22Rv1 (cell line): Measurements from ENCODE around the gene TACR3.

Experiments
- ZFX ChIP-seq: fragments of 450-650 bp; IDR thresholded peaks from 2 replicates; pipeline ENCODE4 v1.6.1; 2017; ENCODE audit warnings: antibody characterized with exemption, borderline replicate concordance
- TF ChIP-seq, protein P1 (sequence below): fragments of 450-650 bp; IDR thresholded peaks from 2 replicates; pipeline ENCODE4 v1.5.1; 2017; ENCODE audit warnings: mild to moderate bottlenecking

- TF ChIP-seq, protein P1, sequence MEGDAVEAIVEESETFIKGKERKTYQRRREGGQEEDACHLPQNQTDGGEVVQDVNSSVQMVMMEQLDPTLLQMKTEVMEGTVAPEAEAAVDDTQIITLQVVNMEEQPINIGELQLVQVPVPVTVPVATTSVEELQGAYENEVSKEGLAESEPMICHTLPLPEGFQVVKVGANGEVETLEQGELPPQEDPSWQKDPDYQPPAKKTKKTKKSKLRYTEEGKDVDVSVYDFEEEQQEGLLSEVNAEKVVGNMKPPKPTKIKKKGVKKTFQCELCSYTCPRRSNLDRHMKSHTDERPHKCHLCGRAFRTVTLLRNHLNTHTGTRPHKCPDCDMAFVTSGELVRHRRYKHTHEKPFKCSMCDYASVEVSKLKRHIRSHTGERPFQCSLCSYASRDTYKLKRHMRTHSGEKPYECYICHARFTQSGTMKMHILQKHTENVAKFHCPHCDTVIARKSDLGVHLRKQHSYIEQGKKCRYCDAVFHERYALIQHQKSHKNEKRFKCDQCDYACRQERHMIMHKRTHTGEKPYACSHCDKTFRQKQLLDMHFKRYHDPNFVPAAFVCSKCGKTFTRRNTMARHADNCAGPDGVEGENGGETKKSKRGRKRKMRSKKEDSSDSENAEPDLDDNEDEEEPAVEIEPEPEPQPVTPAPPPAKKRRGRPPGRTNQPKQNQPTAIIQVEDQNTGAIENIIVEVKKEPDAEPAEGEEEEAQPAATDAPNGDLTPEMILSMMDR: no peak
- no peak for TF ChIP-seq ZFX
Observed at GRCh38 chr4:103756741-103757140, 37.0 kb upstream of the TACR3 start.
